Trophoblast cell (in vitro differentiated cells and primary cell): ENCODE results near the gene NR3C1.

Source experiments
- DNase-seq, 2 donors: peaks; one replicate each; pipeline ENCODE4 v3.0.0-alpha.2; 2016
- H2AFZ ChIP-seq: 2 replicates; pipeline ENCODE4 v1.6.1; 2013; ENCODE audit warnings: low read length, moderate library complexity, mild to moderate bottlenecking; ENCODE audit not compliant: insufficient read depth, poor library complexity
- H2AK5ac ChIP-seq: 2 replicates; pipeline ENCODE4 v1.6.1; 2013; ENCODE audit warnings: mild to moderate bottlenecking, low read length
- H2BK120ac ChIP-seq: 2 replicates; pipeline ENCODE4 v1.6.1; 2013; ENCODE audit warnings: low read length, mild to moderate bottlenecking, moderate library complexity; ENCODE audit not compliant: insufficient read depth, poor library complexity
- H2BK12ac ChIP-seq: 2 replicates; pipeline ENCODE4 v1.6.1; 2013; ENCODE audit warnings: mild to moderate bottlenecking, low read length, moderate library complexity
- H2BK5ac ChIP-seq: 2 replicates; pipeline ENCODE4 v1.6.1; 2013; ENCODE audit warnings: low read length, low read depth, moderate library complexity, mild to moderate bottlenecking; ENCODE audit not compliant: poor library complexity
- H3K14ac ChIP-seq: 2 replicates; pipeline ENCODE4 v1.6.1; 2013; ENCODE audit warnings: mild to moderate bottlenecking, low read length
- H3K18ac ChIP-seq: 2 replicates; pipeline ENCODE4 v1.6.1; 2013; ENCODE audit warnings: mild to moderate bottlenecking, low read length
- H3K23ac ChIP-seq: 2 replicates; pipeline ENCODE4 v1.6.1; 2013; ENCODE audit warnings: low read length
- H3K27ac ChIP-seq: 2 replicates; pipeline ENCODE4 v1.5.1; 2013; ENCODE audit warnings: low read depth, mild to moderate bottlenecking, inconsistent platforms, low read length, moderate library complexity
- H3K27me3 ChIP-seq: 2 replicates; pipeline ENCODE4 v1.6.1; 2013; ENCODE audit warnings: inconsistent platforms, mild to moderate bottlenecking, low read length, moderate library complexity; ENCODE audit not compliant: insufficient read depth
- H3K36me3 ChIP-seq, 2 experiments: 1 replicate in 1 of 2; 2 replicates in 1 of 2; pipeline ENCODE4 v1.6.1; 2013; ENCODE audit warnings: low read length in 2 of 2, mild to moderate bottlenecking in 2 of 2, moderate library complexity in 1 of 2; ENCODE audit not compliant: insufficient read depth in 2 of 2, control insufficient read depth in 1 of 2
- H3K4ac ChIP-seq: 2 replicates; pipeline ENCODE4 v1.6.1; 2013; ENCODE audit warnings: low read depth, mild to moderate bottlenecking, low read length, moderate library complexity
- H3K4me1 ChIP-seq, 2 experiments: 1 replicate in 1 of 2; 2 replicates in 1 of 2; pipeline ENCODE4 v1.6.1; 2013; ENCODE audit warnings: low read length in 2 of 2, mild to moderate bottlenecking in 2 of 2, moderate library complexity in 1 of 2; ENCODE audit not compliant: insufficient read depth in 2 of 2, control insufficient read depth in 1 of 2
- H3K4me2 ChIP-seq: 2 replicates; pipeline ENCODE4 v1.6.1; 2013; ENCODE audit warnings: inconsistent platforms, mild to moderate bottlenecking, low read length, moderate library complexity
- H3K4me3 ChIP-seq: 2 replicates; pipeline ENCODE4 v1.5.1; 2013; ENCODE audit warnings: mild to moderate bottlenecking, low read depth, low read length, inconsistent platforms
- H3K79me1 ChIP-seq: one replicate; pipeline ENCODE4 v1.6.1; 2013; ENCODE audit warnings: low read length
- H3K79me2 ChIP-seq: 2 replicates; pipeline ENCODE4 v1.6.1; 2013; ENCODE audit warnings: low read length, mild to moderate bottlenecking; ENCODE audit not compliant: control insufficient read depth, insufficient read depth, poor library complexity
- H3K9ac ChIP-seq: 2 replicates; pipeline ENCODE4 v1.6.1; 2013; ENCODE audit warnings: mild to moderate bottlenecking, low read length
- H3K9me3 ChIP-seq: 2 replicates; pipeline ENCODE4 v1.6.1; 2013; ENCODE audit warnings: low read depth, mild to moderate bottlenecking, control low read depth, inconsistent platforms, low read length; ENCODE audit not compliant: insufficient read depth
- H4K12ac ChIP-seq: 2 replicates; pipeline ENCODE4 v1.6.1; 2013; ENCODE audit warnings: low read depth, mild to moderate bottlenecking, low read length, moderate library complexity
- H4K8ac ChIP-seq: 2 replicates; pipeline ENCODE4 v1.6.1; 2013; ENCODE audit warnings: low read depth, mild to moderate bottlenecking, low read length, moderate library complexity
- H4K91ac ChIP-seq: one replicate; pipeline ENCODE4 v1.6.1; 2013; ENCODE audit warnings: low read depth, mild to moderate bottlenecking, low read length, moderate library complexity
- WGBS: extraction: QIAGEN DNeasy Blood & Tissue Kit; methylation state at CpG from one replicate; pipeline ENCODE4 v1.1.7; 2013; ENCODE audit warnings: missing lambda C conversion rate; ENCODE audit not compliant: insufficient read length, insufficient coverage; ENCODE audit errors: extremely low coverage; 5-methylcytosine and 5-hydroxymethylcytosine counted together

NR3C1 gene

GRCh38 chr5:143440448-143441115 is 37.1 kb upstream of the NR3C1 start:
- no peak overlapping the region for H3K27ac ChIP-seq
- H2AFZ ChIP-seq: no peak overlapping the region
- DNase-seq: no peak
- no peak overlapping the region for H3K18ac ChIP-seq
- no peaks in the 10 kb centered on the region for H3K79me1 ChIP-seq
- H3K14ac ChIP-seq: no peak overlapping the region
- no peak overlapping the region for H4K12ac ChIP-seq
- H3K4ac ChIP-seq: no peak overlapping the region
- H3K27me3 ChIP-seq: no peaks in the 10 kb centered on the region
- no peak overlapping the region for H3K23ac ChIP-seq
- no peak overlapping the region for H2BK120ac ChIP-seq
- no peak overlapping the region for H2BK12ac ChIP-seq
- no peak overlapping the region for H2BK5ac ChIP-seq
- H3K9me3 ChIP-seq: no peaks in the 10 kb centered on the region
- H3K79me2 ChIP-seq: no peaks in the 10 kb centered on the region
- H4K8ac ChIP-seq: no peak overlapping the region
- no peak overlapping the region for H2AK5ac ChIP-seq
- H3K4me1 ChIP-seq: no peaks in the 10 kb centered on the region
- H3K4me2 ChIP-seq: no peak overlapping the region
- no CpG with 5 or more reads among the region's 2 CpGs for whole genome bisulfite sequencing
- no peak overlapping the region for H3K4me3 ChIP-seq
- no peaks in the 10 kb centered on the region for H3K36me3 ChIP-seq
- H3K9ac ChIP-seq: no peak overlapping the region
- H4K91ac ChIP-seq: no peak overlapping the region

- H3K9me3 ChIP-seq: no peaks in the 10 kb centered on the region
- no peak overlapping the region for H3K4ac ChIP-seq
- no peak overlapping the region for H3K27ac ChIP-seq
- WGBS: no CpG with 5 or more reads among the region's 4 CpGs
- no peak overlapping the region for H2AK5ac ChIP-seq
- H3K18ac ChIP-seq: no peak overlapping the region
- no peaks in the 10 kb centered on the region for H3K4me1 ChIP-seq
- H3K27me3 ChIP-seq: no peaks in the 10 kb centered on the region
- no peak overlapping the region for H3K4me3 ChIP-seq
- H2BK12ac ChIP-seq: no peak overlapping the region
- H3K79me1 ChIP-seq: no peaks in the 10 kb centered on the region
- H4K12ac ChIP-seq: no peak overlapping the region
- H3K4me2 ChIP-seq: no peak overlapping the region
- no peak for DNase-seq
- H4K91ac ChIP-seq: no peak overlapping the region
- H2AFZ ChIP-seq: no peak overlapping the region
- no peak overlapping the region for H2BK5ac ChIP-seq
- no peak overlapping the region for H3K23ac ChIP-seq
- no peak overlapping the region for H2BK120ac ChIP-seq
- no peaks in the 10 kb centered on the region for H3K79me2 ChIP-seq
- no peaks in the 10 kb centered on the region for H3K36me3 ChIP-seq
- no peak overlapping the region for H3K9ac ChIP-seq
- H3K14ac ChIP-seq: no peak overlapping the region
- no peak overlapping the region for H4K8ac ChIP-seq
Measured at GRCh38 chr5:143437666-143438273, 34.3 kb upstream of the NR3C1 start.

DNA sequence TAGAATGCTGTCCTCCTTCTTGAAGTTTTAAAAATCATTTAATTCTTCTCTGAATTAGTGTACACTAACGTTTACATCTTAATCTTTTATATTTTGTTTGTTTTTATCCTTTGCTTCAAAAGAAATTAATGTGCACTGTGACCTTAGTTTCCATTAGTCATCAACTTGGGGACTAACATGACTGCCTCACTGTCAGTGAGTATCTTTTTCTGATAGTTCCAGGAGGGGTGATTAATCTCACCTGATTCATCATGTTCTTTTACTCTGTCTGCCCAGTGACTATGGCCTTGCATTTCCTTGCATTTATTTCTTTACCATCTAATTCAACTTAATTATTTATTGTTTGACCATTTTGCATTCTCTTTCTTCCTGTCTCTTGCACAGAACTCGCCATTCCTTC is 33.4 kb upstream of the NR3C1 start:
- Histone ChIP-seq H3K9me3 (no peaks in the 10 kb centered on the region), H3K27ac (no peak overlapping the region), H3K18ac (no peak overlapping the region), H3K4me2 (no peak overlapping the region), H4K12ac (no peak overlapping the region), H3K27me3 (no peaks in the 10 kb centered on the region), H3K4ac (no peak overlapping the region), H3K79me1 (no peaks in the 10 kb centered on the region), H3K4me1 (no peaks in the 10 kb centered on the region), H4K91ac (no peak overlapping the region), H2BK12ac (no peak overlapping the region), H3K4me3 (no peak overlapping the region), H2AK5ac (no peak overlapping the region), H4K8ac (no peak overlapping the region), H3K79me2 (no peaks in the 10 kb centered on the region), H3K23ac (no peak overlapping the region), H3K9ac (no peak overlapping the region), H2BK5ac (no peak overlapping the region), H3K36me3 (no peaks in the 10 kb centered on the region), H2BK120ac (no peak overlapping the region), H3K14ac (no peak overlapping the region), H2AFZ (no peak overlapping the region)
- DNase-seq: no peak
- no CpG with 5 or more reads among the region's 2 CpGs for WGBS

DNA sequence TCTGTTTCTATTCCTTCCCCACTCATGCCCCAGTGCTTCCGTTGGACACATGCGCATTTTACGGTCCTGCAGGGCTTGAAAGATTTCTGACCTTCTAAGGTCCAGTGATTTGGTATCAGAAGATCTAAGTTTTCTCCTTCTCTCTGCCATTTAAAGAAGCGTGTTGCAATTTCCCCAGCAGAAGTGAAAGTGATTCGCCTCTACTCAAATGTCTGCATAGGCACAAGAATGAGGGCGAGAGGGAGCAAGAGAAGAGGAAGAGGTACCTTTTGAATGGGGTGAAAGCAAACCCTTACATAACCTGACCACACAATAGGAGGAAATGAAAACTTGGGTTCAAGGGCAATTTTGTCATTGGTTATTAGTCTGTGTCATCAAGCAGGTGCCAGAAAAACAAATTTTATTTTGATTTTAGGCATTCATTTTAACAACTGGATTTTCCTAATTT is 31.7 kb upstream of the NR3C1 start:
- Histone ChIP-seq H3K14ac (no peak overlapping the region), H4K12ac (no peak overlapping the region), H3K79me2 (no peaks in the 10 kb centered on the region), H2AK5ac (no peak overlapping the region), H3K9ac (no peak overlapping the region), H3K18ac (no peak overlapping the region), H3K4me3 (no peak overlapping the region), H3K9me3 (no peaks in the 10 kb centered on the region), H3K23ac (no peak overlapping the region), H3K36me3 (no peaks in the 10 kb centered on the region), H3K4me1 (no peaks in the 10 kb centered on the region), H2AFZ (no peak overlapping the region), H4K91ac (no peak overlapping the region), H2BK5ac (no peak overlapping the region), H4K8ac (no peak overlapping the region), H3K27me3 (no peaks in the 10 kb centered on the region), H3K4me2 (no peak overlapping the region), H3K79me1 (no peaks in the 10 kb centered on the region), H3K27ac (no peak overlapping the region), H3K4ac (no peak overlapping the region), H2BK120ac (no peak overlapping the region), H2BK12ac (no peak overlapping the region)
- peak; percentile 28 to 70 for DNase-seq
- no CpG with 5 or more reads among the region's 6 CpGs for WGBS
